Lower leg skin (tissue), 3 donors: ENCODE measurements around the gene ZFP36L1.

ENCODE experiments used
- CTCF ChIP-seq, 3 donors: fragments of 450-650 bp; IDR thresholded peaks; one replicate each; pipeline ENCODE4 v1.5.1; 2016; ENCODE audit warnings: antibody characterized with exemption in 3 of 3, mild to moderate bottlenecking in 3 of 3, moderate library complexity in 2 of 3
- POLR2A ChIP-seq, 2 donors: fragments of 450-650 bp; IDR thresholded peaks; one replicate each; pipeline ENCODE4 v1.6.1; 2016 to 2017; ENCODE audit warnings: antibody characterized with exemption in 2 of 2, mild to moderate bottlenecking in 1 of 2, moderate library complexity in 1 of 2

- TF ChIP-seq POLR2A (IDR thresholded peaks at IDR 0.05) (no peak), CTCF (IDR thresholded peaks at IDR 0.05) (no peak)
Observed at GRCh38 chr14:68823434-68824206, 30.8 kb upstream of the ZFP36L1 start.
